HEK293T (cell line): ENCODE data around the gene G3BP1.

Experiments
- CTCF ChIA-PET: fragments of 350-600 bp; formaldehyde crosslinking; extraction: SDS; loops from one replicate; lab custom pipeline; 2021; ENCODE audit warnings: antibody characterized with exemption, inconsistent platforms; lab: Yijun Ruan, JAX
- POLR2A ChIA-PET: fragments of 350-600 bp; formaldehyde crosslinking; extraction: SDS; loops from one replicate; lab custom pipeline; 2020; ENCODE audit warnings: antibody characterized with exemption, inconsistent platforms; lab: Yijun Ruan, JAX
- DNase-seq: peaks from one replicate; pipeline ENCODE4 v3.0.0; 2012; ENCODE audit warnings: mixed read lengths; ENCODE audit errors: extremely low spot score
- ARNT ChIP-seq: fragments of 450-650 bp; IDR thresholded peaks from 2 replicates; pipeline ENCODE4 v1.6.1; 2017; ENCODE audit warnings: mild to moderate bottlenecking
- BHLHE40 ChIP-seq: fragments of 450-650 bp; IDR thresholded peaks from 2 replicates; pipeline ENCODE4 v1.6.1; 2016; ENCODE audit warnings: mild to moderate bottlenecking, moderate library complexity, borderline replicate concordance
- CTBP1 ChIP-seq: fragments of 450-650 bp; IDR thresholded peaks from 2 replicates; pipeline ENCODE4 v1.6.1; 2016; ENCODE audit warnings: borderline replicate concordance
- ELF4 ChIP-seq: fragments of 450-650 bp; IDR thresholded peaks from 2 replicates; pipeline ENCODE4 v1.6.1; 2017; ENCODE audit warnings: antibody characterized with exemption
- FOXA1 ChIP-seq: fragments of 450-650 bp; IDR thresholded peaks from 2 replicates; pipeline ENCODE4 v1.6.1; 2016; ENCODE audit warnings: mild to moderate bottlenecking
- FOXK2 ChIP-seq: fragments of 450-650 bp; IDR thresholded peaks from 2 replicates; pipeline ENCODE4 v1.6.1; 2016; ENCODE audit warnings: mild to moderate bottlenecking
- FOXM1 ChIP-seq: fragments of 450-650 bp; IDR thresholded peaks from 2 replicates; pipeline ENCODE4 v1.6.1; 2017; ENCODE audit warnings: mild to moderate bottlenecking, borderline replicate concordance
- HDGF ChIP-seq: fragments of 450-650 bp; IDR thresholded peaks from 2 replicates; pipeline ENCODE4 v1.6.1; 2017; ENCODE audit warnings: antibody characterized with exemption, borderline replicate concordance
- L3MBTL2 ChIP-seq: fragments of 450-650 bp; conservative IDR thresholded peaks from 2 replicates; pipeline ENCODE4 v1.6.1; 2016; ENCODE audit warnings: mild to moderate bottlenecking
- LEF1 ChIP-seq: fragments of 450-650 bp; IDR thresholded peaks from 2 replicates; pipeline ENCODE4 v1.6.1; 2017; ENCODE audit warnings: mild to moderate bottlenecking, borderline replicate concordance
- NFRKB ChIP-seq: fragments of 450-650 bp; IDR thresholded peaks from 2 replicates; pipeline ENCODE4 v1.6.1; 2016; ENCODE audit warnings: mild to moderate bottlenecking, moderate library complexity
- SP1 ChIP-seq: fragments of 450-650 bp; IDR thresholded peaks from 2 replicates; pipeline ENCODE4 v1.6.1; 2017
- SUZ12 ChIP-seq: fragments of 450-650 bp; IDR thresholded peaks from 2 replicates; pipeline ENCODE4 v1.6.1; 2016; ENCODE audit warnings: mild to moderate bottlenecking
- TARDBP ChIP-seq: fragments of 450-650 bp; IDR thresholded peaks from 2 replicates; pipeline ENCODE4 v1.6.1; 2016
- ZNF384 ChIP-seq: fragments of 450-650 bp; IDR thresholded peaks from 2 replicates; pipeline ENCODE4 v1.6.1; 2016
- TF ChIP-seq, protein P1 (sequence below): fragments of 450-650 bp; IDR thresholded peaks from 2 replicates; pipeline ENCODE4 v1.6.1; 2016

Gene G3BP1

DNA sequence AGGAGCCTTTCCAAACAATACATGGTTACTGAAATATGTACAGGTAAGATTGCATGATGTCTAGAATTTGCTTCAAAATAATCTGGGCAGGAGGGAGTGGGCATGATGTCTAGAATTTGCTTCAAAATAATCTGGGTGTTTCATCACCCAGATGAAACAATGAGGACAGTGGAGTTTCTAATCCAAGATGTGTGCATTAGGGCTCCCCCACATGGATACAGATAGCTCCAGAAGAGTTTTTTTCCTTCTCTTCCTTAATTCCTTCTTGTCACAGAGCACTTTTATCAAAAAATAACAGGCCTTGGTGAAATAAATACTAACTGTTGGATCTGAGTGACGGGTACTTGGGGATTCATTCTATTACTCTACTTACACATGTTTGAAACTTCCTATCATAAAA lies 28.2 kb upstream of the G3BP1 start:
- no peak for DNase-seq
- TF ChIP-seq FOXK2 (no peak), CTBP1 (no peak), SUZ12 (no peak), SP1 (no peak), L3MBTL2 (no peak), BHLHE40 (no peak), FOXM1 (no peak), ZNF384 (no peak), TARDBP (no peak), FOXA1 (no peak), ELF4 (no peak), LEF1 (no peak), ARNT (no peak), HDGF (no peak), NFRKB (no peak)
- TF ChIP-seq, protein P1, sequence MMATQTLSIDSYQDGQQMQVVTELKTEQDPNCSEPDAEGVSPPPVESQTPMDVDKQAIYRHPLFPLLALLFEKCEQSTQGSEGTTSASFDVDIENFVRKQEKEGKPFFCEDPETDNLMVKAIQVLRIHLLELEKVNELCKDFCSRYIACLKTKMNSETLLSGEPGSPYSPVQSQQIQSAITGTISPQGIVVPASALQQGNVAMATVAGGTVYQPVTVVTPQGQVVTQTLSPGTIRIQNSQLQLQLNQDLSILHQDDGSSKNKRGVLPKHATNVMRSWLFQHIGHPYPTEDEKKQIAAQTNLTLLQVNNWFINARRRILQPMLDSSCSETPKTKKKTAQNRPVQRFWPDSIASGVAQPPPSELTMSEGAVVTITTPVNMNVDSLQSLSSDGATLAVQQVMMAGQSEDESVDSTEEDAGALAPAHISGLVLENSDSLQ, result no peak
- POLR2A ChIA-PET, result no interaction called here
- CTCF ChIA-PET, result interaction anchor here (0.5 to 1.3 kb wide), 6 partner anchors 11 to 424 kb away, joined by 3 to 4 read pairs (median 4); no protein-coding TSS in a partner anchor

DNA sequence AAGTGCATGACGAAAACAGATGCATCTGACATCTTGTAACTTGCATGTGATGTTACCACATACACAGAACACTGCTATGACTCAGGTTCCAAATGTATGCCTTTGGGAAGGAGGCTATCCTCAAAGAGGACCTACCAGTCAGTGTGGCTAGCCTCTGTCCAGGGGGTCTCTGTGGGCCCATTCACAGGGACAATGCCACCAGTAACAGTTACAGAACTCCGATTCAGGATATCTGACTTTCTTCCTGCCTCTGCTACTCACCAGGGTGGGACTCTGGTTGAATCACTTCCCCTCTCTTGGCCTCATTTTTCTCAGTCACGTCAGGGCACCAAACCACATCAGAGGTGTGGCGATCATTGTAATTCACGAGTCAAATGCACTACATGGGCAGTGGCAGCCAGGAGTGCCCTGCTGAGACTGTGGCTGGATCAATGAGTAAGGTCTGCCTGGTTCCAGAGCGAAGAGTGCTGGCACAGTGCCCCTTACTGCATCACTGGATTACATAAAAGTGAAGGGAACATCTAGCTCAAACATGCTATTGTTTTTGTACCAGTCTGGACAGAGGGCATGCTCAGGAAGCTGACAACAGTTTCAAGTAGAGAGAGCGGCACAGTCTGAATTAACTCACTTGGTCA lies 26.6 kb upstream of the G3BP1 start:
- DNase-seq, result no peak
- CTCF ChIA-PET, result no interaction called here
- POLR2A ChIA-PET, result interaction anchor here (1.0 kb wide), 1 partner anchor 10 kb away, joined by 3 read pairs; no protein-coding TSS in a partner anchor
- no peak for TF ChIP-seq FOXA1
- TF ChIP-seq SP1, result no peak
- no peak for TF ChIP-seq FOXM1
- no peak for TF ChIP-seq ARNT
- TF ChIP-seq L3MBTL2, result no peak
- no peak for TF ChIP-seq ELF4
- no peak for TF ChIP-seq TARDBP
- TF ChIP-seq HDGF, result no peak
- no peak for TF ChIP-seq SUZ12
- no peak for TF ChIP-seq BHLHE40
- TF ChIP-seq FOXK2, result no peak
- no peak for TF ChIP-seq NFRKB
- TF ChIP-seq, protein P1, result no peak
- TF ChIP-seq CTBP1, result no peak
- no peak for TF ChIP-seq LEF1

DNA sequence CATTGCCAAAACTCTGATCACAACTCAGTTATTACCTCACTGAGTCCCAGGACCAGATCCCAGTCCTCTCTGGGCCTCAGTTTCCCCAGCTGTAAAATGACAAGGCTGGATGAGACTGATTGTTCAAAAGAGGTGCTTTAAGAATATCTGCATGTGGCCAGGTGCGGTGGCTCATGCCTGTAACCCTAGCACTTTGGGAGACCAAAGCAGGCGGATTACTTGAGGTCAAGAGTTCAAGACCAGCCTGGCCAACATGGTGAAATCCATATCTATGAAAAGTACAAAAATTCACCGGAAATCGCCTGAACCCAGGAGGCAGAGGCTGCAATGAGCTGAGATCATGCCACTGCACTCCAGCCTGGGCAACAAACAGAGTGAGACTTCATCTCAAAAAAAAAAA lies 21.6 kb upstream of the G3BP1 start:
- ChIA-PET CTCF (interaction anchor here (1.4 kb wide), 1 partner anchor 10 kb away, joined by 3 read pairs; no protein-coding TSS in a partner anchor), POLR2A (no interaction called here)
- DNase-seq, result no peak
- TF ChIP-seq FOXM1, result no peak
- no peak for TF ChIP-seq FOXK2
- no peak for TF ChIP-seq NFRKB
- TF ChIP-seq LEF1, result no peak
- no peak for TF ChIP-seq ZNF384
- TF ChIP-seq SUZ12, result no peak
- TF ChIP-seq ARNT, result no peak
- TF ChIP-seq CTBP1, result no peak
- no peak for TF ChIP-seq BHLHE40

DNA sequence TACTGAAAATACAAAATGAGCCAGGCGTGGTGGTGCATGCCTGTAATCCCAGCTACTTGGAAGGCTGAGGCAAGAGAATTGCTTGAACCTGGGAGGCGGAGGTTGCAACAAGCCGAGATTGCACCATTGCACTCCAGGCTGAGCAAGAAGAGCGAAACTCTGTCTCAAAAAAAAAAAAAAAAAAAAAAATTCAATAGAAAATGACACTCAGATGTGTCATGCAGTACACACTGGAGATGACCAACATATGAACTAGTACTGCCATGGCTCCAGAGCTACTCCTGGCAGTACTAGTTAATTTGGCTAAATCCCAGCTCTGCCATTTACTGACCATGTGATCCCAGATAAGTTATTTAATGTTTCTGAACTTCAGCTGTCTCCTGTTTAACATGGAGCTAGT lies 20.7 kb upstream of the G3BP1 start:
- TF ChIP-seq LEF1, result no peak
- TF ChIP-seq ZNF384, result no peak
- no peak for TF ChIP-seq SP1
- no peak for TF ChIP-seq ARNT
- TF ChIP-seq ELF4, result no peak
- TF ChIP-seq FOXA1, result no peak
- TF ChIP-seq FOXM1, result no peak
- TF ChIP-seq, protein P1, result no peak
- no peak for TF ChIP-seq TARDBP
- TF ChIP-seq CTBP1, result no peak
- TF ChIP-seq NFRKB, result no peak
- TF ChIP-seq BHLHE40, result no peak
- TF ChIP-seq L3MBTL2, result no peak
- ChIA-PET CTCF (interaction anchor here (0.7 kb wide), 1 partner anchor 81 kb away, joined by 3 read pairs; no protein-coding TSS in a partner anchor), POLR2A (no interaction called here)
- no peak for DNase-seq

DNA sequence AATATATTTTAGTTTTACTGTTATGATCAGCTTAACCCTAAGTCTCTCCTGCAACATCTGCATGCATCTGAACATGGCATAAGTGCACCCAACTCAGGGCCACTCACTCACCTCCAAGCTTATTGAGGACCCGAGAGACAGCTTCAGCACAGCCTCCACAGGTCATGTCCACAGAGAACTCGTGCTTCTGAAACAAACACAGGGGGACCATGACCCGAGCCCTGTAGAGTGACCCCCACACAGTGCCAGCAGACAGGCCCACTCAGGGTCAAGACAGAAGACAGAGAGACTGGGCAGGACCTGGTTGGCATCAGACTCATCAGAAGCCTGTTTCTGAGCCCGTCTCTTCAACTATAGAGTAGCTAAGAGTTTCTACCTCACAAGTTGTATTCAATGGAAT lies 20.2 kb upstream of the G3BP1 start:
- ChIA-PET CTCF (interaction anchor here (0.7 kb wide), 1 partner anchor 81 kb away, joined by 3 read pairs; no protein-coding TSS in a partner anchor), POLR2A (no interaction called here)
- DNase-seq, result no peak
- TF ChIP-seq SP1, result no peak
- no peak for TF ChIP-seq CTBP1
- TF ChIP-seq LEF1, result no peak
- TF ChIP-seq, protein P1, result no peak
- TF ChIP-seq SUZ12, result no peak
- no peak for TF ChIP-seq NFRKB
- TF ChIP-seq ZNF384, result no peak
- TF ChIP-seq ARNT, result no peak
- TF ChIP-seq FOXM1, result no peak
- no peak for TF ChIP-seq ELF4
- no peak for TF ChIP-seq HDGF
